Left cardiac atrium (tissue), 4 donors: ENCODE data around the gene PDCD6IP. TPM values are rescaled to one million over a fixed set of nuclear protein-coding genes. Genes with fewer than 3 reads are reported as not detected.
"Not testable (repeated sequence)": the region's sequence is repeated elsewhere in the genome, so short reads cannot be mapped to it uniquely, and the experiment has no call there.

Experiments
- ATAC-seq, 2 donors: fragments of 200-7000 bp; cut with Tn5 transposase; one replicate each; pipeline ENCODE4 v1.9.1; 2020; ENCODE audit warnings: mild to moderate bottlenecking in 2 of 2, moderate library complexity in 2 of 2
- DNase-seq: peaks from one replicate; pipeline ENCODE4 v3.0.0-alpha.2; 2020
- intact Hi-C, 2 donors: fragments of 100-400 bp; cut with DNase I; formaldehyde crosslinking; loops; one replicate each; pipeline versions ENCODE4 v1.14.1 to v1.15.1; 2022 to 2023
- total RNA-seq, 2 donors: library from RNA; stranded (reverse); fragmentation: NEBNext Ultra II Directional; extraction: Animal tissue kit (Norgen Biotek cat#: 25700); gene quantifications; one replicate each; pipeline ENCODE4 v1.2.1, GENCODE V29; 2021
- donor health status: DM: no; HTN: yes; CAD: no.
- donor health status: DM: no; HTN: yes; CAD: no; lungs with severe emphysema.
- donor health status: DM: yes; HTN: yes; CAD: no.
- donor health status: Dilated cardiomyopathy.

The PDCD6IP gene
- total RNA-seq, 2 donors from 2014 or later, result 138 to 147 TPM

GRCh38 chr3:33834096-33834453, 35.6 kb downstream of the PDCD6IP start:
- no peak for ATAC-seq
- DNase-seq, result no peak
- intact Hi-C loops, result no loop called here

GRCh38 chr3:33837182-33837581, 38.8 kb downstream of the PDCD6IP start:
- DNase-seq, ATAC-seq, intact Hi-C loops: not testable (repeated sequence)

- intact Hi-C loops, result no loop called here
- DNase-seq, result no peak
- ATAC-seq, result no peak
Observed at GRCh38 chr3:33839283-33839682, 40.9 kb downstream of the PDCD6IP start.

- ATAC-seq (no peak), DNase-seq (no peak)
- intact Hi-C loops, result no loop called here
Observed at GRCh38 chr3:33840179-33840578, 41.7 kb downstream of the PDCD6IP start.

- DNase-seq, result no peak
- ATAC-seq, result no peak
- intact Hi-C loops, result no loop called here
Observed at GRCh38 chr3:33848624-33849347, 50.4 kb downstream of the PDCD6IP start.

- ATAC-seq, DNase-seq, intact Hi-C loops: not testable (repeated sequence)
Observed at GRCh38 chr3:33850599-33850998, 52.2 kb downstream of the PDCD6IP start.

GRCh38 chr3:33855407-33855806, 57.0 kb downstream of the PDCD6IP start:
- ATAC-seq, DNase-seq, intact Hi-C loops: not testable (repeated sequence)

- ATAC-seq (peak in 1 of 2 donors; percentile 42), DNase-seq (no peak)
Observed at GRCh38 chr3:33855884-33856546, 57.6 kb downstream of the PDCD6IP start.

GRCh38 chr3:33857701-33858100, 59.3 kb downstream of the PDCD6IP start:
- peak in 1 of 2 donors; percentile 61 for ATAC-seq
- intact Hi-C loops, result not testable (repeated sequence)

More at GRCh38 chr3:33855884-33856546, 57.6 kb downstream of the PDCD6IP start:
- intact Hi-C loops, result no loop called here

GRCh38 chr3:33858131-33858530, 59.7 kb downstream of the PDCD6IP start:
- intact Hi-C loops, result no loop called here
- DNase-seq (no peak), ATAC-seq (no peak)

More at GRCh38 chr3:33857701-33858100, 59.3 kb downstream of the PDCD6IP start:
- DNase-seq, result not testable (repeated sequence)

GRCh38 chr3:33860373-33861050, 62.1 kb downstream of the PDCD6IP start:
- intact Hi-C loops, result no loop called here
- ATAC-seq, result no peak
- DNase-seq, result no peak

GRCh38 chr3:33865133-33865532, 66.7 kb downstream of the PDCD6IP start:
- ATAC-seq (no peak), DNase-seq (no peak)
- intact Hi-C loops, result no loop called here

GRCh38 chr3:33868309-33868708, 69.9 kb downstream of the PDCD6IP start:
- intact Hi-C loops, result no loop called here
- no peak for ATAC-seq
- no peak for DNase-seq

- intact Hi-C loops, result no loop called here
- DNase-seq, result no peak
- ATAC-seq, result peak; percentile 29 to 34
Observed at GRCh38 chr3:33869977-33870376, 71.5 kb downstream of the PDCD6IP start.

- ATAC-seq (no peak), DNase-seq (no peak)
- intact Hi-C loops, result no loop called here
Observed at GRCh38 chr3:33874815-33875214, 76.4 kb downstream of the PDCD6IP start.

GRCh38 chr3:33875680-33876079, 77.2 kb downstream of the PDCD6IP start:
- DNase-seq (no peak), ATAC-seq (no peak)
- intact Hi-C loops, result no loop called here

GRCh38 chr3:33877187-33877586, 78.8 kb downstream of the PDCD6IP start:
- intact Hi-C loops, result no loop called here
- ATAC-seq (no peak), DNase-seq (no peak)

- ATAC-seq (no peak), DNase-seq (no peak)
- intact Hi-C loops, result no loop called here
Observed at GRCh38 chr3:33879540-33879939, 81.1 kb downstream of the PDCD6IP start.

- intact Hi-C loops, result loop anchor here (2.0 to 10.0 kb wide), 2 partner anchors 803 kb away; no protein-coding TSS in a partner anchor
- DNase-seq (no peak), ATAC-seq (no peak)
Observed at GRCh38 chr3:33881156-33882064, 83.0 kb downstream of the PDCD6IP start.
